Cardiac fibroblast (primary cell): Measurements from ENCODE around the gene TMEM273.
A peak's percentile ranks its signal among the peaks of the same experiment; 100 is the strongest.

Experiments
- DNase-seq, 2 donors: peaks; one replicate each; pipeline versions ENCODE4 v3.0.0 to v3.0.0-alpha.2; 2010; ENCODE audit warnings: low read depth in 2 of 2
- H3K4me3 ChIP-seq, 2 donors: replicated peaks in 1 of 2; 1 replicate in 1 of 2; 2 replicates in 1 of 2; pipeline ENCODE4 v1.5.1; 2011; ENCODE audit warnings: low read depth in 2 of 2, low read length in 2 of 2, mild to moderate bottlenecking in 2 of 2, moderate library complexity in 1 of 2
- CTCF ChIP-seq: IDR thresholded peaks from one replicate; pipeline ENCODE4 v1.5.1; 2011; ENCODE audit warnings: low read depth, mild to moderate bottlenecking, low read length, inconsistent platforms

Gene TMEM273

DNA sequence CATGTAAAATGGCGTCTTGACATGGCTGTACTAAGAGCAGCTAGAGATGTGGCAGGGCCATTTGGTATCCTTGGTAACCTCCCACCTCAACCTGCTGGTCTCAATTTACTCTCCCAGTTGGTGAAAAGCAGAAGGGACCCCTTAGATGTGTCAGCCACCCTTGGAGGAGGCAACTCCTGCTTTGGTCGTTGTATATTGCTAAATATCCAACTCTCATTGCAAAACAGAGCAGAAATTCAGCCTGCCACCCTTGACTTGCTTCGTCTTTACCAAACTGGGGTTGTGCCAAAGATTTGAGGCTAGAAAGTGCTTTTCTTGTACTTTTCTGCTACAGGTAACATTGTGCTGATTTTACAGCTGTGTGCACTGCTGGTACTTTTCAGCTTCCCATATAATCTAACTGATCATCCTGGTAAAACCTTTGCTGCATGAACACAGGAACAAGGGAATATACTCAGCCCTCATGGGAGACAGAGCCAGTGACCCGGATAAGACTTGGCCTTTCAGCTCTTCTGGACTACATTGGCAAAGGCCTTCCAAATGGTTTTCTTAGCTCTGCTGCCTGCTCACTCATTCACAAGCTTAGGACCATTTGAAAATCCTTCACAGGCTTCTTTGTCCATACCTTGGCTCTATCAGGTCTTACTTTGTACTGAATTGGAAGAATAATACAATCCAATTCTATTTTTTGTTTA, 70.7 kb downstream of the TMEM273 start:
- DNase-seq = no peak
- no peak overlapping the region for H3K4me3 ChIP-seq
- no peak for TF ChIP-seq CTCF

DNA sequence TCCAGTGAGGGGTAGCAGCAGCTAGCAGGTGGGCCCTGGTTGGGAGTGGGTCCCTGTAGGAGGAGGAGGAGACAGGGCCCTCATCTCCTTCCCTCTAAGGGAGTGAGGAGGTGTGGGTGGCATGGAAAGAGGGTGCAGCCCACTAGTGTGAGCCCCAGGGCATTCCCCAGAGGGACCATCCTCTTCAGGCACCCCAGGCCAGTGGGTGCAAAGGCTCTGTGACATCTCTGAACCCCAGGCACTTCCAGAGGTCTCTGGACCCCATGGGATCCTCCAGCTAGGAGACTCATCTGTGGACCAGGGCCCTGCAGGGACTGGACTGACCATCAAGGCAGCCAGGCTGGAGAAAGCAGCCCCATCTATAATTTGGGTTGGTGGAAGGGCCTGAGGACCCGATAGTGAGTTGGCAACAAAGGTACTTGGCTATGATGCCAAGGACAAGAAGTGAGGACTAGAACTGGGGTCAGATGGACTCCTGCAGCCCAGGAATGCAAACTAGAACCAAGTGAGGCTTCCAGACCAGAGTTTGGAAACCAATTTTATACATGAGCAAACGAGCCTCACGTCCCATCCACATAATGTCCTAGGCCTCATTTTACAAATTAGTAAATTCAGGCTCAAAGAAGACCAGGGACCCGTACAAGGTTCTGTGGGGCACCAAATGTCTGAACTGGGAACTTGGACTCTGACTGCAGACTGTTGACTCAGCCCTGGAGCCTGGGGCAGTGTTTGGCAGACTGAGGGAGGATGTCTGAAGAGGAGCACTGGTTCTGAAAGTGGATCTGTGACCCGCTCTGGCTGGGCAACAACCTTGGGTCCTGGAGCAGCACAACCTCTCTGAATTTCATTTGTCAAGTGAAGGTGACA, 71.4 kb downstream of the TMEM273 start:
- H3K4me3 ChIP-seq = no peak overlapping the region
- TF ChIP-seq CTCF = no peak
- DNase-seq = no peak

GRCh38 chr10:49115796-49116508, 72.2 kb downstream of the TMEM273 start:
- no peak for DNase-seq
- peak overlapping the region in 1 of 2 donors; percentile 34 for H3K4me3 ChIP-seq
- no peak for TF ChIP-seq CTCF

DNA sequence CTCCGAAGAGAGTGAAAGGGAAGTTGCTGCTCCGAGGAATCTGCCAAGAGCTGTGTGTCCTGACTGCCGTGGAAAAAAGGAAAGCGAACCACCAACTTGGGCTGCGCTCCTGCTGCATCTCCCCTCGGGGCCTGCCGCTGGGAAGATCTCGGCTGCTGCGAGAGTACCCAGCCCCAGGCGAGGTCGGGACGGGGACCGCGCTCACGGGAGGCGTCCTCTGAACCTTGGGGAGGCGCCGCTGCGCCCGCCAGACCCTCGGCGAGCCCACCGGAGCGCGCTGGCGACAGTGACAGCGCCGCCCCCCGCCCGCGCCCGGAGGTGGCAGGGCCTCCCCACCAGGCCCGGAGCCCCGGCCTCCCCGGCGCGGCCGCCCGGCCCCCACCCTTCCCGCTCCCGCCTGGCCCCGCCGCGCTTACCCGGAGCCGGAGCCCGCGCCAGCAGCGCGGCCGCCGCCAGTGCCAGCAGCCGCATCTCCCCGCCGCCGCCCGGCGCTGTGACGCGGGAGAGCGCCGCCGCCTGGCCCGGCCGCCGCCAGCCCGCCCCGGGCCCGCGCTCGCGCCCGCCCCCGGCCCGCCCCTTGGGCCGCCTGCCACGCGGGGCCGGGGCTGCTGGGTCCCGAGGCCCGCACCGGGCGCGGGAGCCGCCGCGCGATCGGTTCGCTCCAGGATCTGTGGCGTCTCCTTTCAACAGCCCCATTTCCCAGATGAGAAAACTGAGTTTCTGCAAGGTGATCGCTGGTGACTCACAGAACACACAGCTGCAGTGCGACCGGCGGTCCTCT, 73.0 kb downstream of the TMEM273 start, which contains the start of gene VSTM4:
Gene VSTM4 (minus strand): TSS at position 508 of the 781 bp plus-strand sequence. CDS start 37 bp downstream, at position 471.
- DNase-seq = peak; percentile 32 to 54
- no peak for TF ChIP-seq CTCF
- H3K4me3 ChIP-seq = peak within 1 kb of the TSS; percentile 49 to 53

DNA sequence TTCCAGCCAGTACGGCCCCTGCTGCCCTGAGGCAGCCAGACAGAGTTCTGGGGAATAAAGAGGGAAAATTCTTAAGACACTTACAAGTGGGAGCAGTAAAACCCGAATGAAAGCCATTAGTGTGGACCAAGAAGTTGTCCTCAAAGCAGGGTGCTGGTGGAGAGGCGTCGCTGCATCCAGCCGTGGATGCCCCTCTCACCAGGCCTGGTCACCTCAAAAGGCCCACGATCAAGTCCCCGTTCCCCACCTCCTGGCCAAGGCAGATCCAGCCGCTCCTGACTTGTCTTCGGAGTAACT, 73.5 kb downstream of the TMEM273 start:
- no peak for DNase-seq
- peak overlapping the region; percentile 49 to 53 for H3K4me3 ChIP-seq

More for the DNA sequence above, 73.5 kb downstream of the TMEM273 start:
- no peak for TF ChIP-seq CTCF
